HG02884 (cell line): ENCODE measurements around the gene PTH1R.

ENCODE experiments used
- ATAC-seq: cut with Tn5 transposase; IDR thresholded peaks from one replicate; pipeline ENCODE4 v1.9.1; 2021; ENCODE audit warnings: mild to moderate bottlenecking, moderate library complexity; ENCODE audit not compliant: unreplicated experiment

The PTH1R gene

GRCh38 chr3:46897031-46897430, 19.5 kb downstream of the PTH1R start:
- ATAC-seq, result no peak

GRCh38 chr3:46897829-46898320, 20.4 kb downstream of the PTH1R start:
- ATAC-seq, result no peak

- no peak for ATAC-seq
Observed at GRCh38 chr3:46898321-46899150, 21.0 kb downstream of the PTH1R start.

DNA sequence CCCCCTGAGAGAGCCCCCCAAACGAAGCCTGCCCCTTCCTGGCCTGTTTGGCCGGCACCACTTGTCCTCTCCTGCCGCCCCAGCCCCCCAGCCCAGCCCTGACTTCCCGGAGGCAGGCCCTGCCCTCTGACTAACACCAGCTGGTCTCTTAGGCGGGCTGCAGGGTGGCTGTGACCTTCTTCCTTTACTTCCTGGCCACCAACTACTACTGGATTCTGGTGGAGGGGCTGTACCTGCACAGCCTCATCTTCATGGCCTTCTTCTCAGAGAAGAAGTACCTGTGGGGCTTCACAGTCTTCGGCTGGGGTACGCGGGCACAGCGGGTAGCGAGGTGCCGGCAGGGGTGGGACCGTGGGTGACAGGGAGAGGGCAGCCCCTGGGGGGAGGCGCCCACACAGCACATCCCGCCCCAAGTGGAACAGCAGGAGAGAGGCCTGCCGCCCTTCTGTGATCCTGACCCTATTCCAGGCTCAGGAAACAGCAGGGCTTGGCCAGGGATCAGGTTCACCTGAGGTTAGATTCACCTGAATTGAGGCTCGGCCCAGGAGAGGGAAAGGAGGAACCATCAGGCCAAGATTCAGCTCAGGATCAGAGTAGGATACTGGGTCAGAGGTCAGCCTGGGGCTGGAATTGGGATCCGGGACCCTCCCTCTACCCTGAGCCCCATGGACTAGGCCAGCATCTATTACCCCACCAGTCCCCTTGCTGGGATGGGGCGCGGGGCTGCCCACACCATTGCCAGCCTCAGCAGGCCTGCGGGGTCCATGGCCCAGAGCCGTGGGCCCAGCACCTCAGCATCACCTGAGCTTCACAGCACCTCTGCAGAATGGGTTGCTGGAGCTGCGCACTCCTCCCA, 21.9 kb downstream of the PTH1R start:
- ATAC-seq, result no peak

DNA sequence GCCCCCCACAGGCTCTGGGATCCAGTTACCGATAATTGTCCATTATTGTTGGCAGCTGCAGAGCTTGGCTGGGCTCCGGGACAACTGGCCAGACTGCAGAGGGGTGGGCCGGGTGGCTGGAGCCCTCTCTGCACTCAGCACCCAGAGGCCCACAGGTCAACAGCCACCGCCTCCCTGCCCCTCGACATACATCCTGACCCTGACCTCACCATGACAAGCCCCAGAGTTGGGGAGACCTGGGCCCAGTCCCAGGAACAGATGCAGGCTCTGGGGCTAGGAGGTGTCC, 22.4 kb downstream of the PTH1R start:
- ATAC-seq, result no peak

DNA sequence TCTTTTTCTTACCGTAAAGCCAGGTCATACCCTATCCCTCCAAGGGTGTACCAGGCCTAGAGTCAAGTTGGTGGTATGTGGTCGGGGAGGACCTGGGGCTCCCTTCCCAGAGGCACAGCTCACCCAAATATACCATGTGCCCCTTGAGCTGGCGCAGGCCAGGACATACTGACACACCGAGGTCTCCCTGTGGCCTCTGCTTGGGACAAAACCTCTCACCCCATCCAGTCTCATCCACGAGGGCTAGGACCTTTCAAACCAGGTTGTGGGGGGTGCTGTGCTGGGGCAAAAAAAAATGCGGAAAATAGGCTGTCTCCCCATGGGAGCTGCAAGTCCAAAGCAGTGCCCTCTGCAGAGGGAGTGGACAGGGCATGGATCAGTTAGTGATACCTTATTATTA, 22.8 kb downstream of the PTH1R start:
- no peak for ATAC-seq

GRCh38 chr3:46901061-46901460, 23.5 kb downstream of the PTH1R start:
- no peak for ATAC-seq

GRCh38 chr3:46901591-46902187, 24.2 kb downstream of the PTH1R start:
- ATAC-seq, result no peak

- no peak for ATAC-seq
Observed at GRCh38 chr3:46902188-46902631, 24.7 kb downstream of the PTH1R start.

GRCh38 chr3:46903341-46904302, 26.1 kb downstream of the PTH1R start:
- no peak for ATAC-seq

GRCh38 chr3:46904303-46905212, 27.0 kb downstream of the PTH1R start:
- ATAC-seq, result no peak

DNA sequence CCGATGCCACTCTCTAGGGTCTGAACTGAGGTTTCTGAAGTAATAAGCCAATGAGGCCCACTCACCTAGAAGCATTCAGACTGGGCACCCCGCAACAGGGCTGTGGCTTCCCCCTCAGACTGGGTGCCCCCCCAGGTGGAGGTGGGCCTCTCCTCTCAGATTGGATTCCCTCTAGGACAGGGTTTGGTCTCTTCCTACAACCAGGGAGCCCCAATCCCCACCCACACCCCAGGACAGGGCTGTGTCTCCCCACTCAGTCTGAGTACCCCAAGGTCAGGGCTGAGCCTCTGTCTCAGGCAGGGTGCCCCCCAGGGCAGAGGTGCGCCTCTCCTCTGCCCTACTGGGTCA, 27.7 kb downstream of the PTH1R start:
- no peak for ATAC-seq

DNA sequence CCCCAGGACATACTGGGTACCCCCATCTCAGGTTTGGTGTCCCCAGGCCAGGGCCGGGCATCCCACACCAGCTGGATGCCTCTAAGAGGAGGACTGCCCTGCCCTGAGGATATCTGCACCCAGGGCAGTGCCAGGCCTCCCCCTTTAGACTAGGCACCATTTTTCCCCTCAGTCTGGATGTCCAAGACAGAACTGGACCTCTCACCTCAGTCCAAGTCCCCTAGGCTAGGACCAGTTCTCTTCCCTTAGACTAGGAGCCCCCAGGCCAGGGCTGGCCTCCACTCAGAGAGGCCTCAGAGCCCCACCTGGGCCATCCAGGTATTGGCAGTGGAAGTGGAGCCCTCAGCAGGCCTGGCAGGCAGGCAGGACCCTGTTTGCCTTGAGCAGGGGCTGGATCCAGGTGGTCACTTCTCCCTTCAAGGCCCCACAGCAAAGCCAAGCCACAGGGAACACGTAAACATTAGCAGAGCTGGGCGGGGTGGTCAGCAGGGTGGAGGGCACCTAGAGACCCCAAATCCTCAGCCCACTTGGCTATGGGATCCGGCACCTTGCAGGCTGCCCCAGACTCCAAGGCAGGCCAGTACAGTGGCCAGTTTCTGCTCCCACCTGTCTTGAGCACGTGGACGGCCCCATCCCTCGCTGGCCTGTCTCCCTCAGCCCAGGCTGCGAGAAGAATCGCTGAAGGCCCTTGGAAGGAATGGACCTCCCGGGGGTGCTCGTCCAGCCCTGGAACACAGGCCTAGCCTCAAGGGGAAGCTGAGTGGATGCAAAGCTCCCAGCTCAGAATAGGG, 28.3 kb downstream of the PTH1R start:
- no peak for ATAC-seq

- no peak for ATAC-seq
Observed at GRCh38 chr3:46906471-46907058, 29.0 kb downstream of the PTH1R start.

- ATAC-seq, result no peak
Observed at GRCh38 chr3:46907271-46907670, 29.8 kb downstream of the PTH1R start.

GRCh38 chr3:46907960-46908293, 30.4 kb downstream of the PTH1R start:
- ATAC-seq, result no peak

GRCh38 chr3:46908294-46908985, 30.9 kb downstream of the PTH1R start:
- no peak for ATAC-seq

- ATAC-seq, result no peak
Observed at GRCh38 chr3:46908986-46909534, 31.5 kb downstream of the PTH1R start.
